Smooth muscle cell (in vitro differentiated cells): ENCODE data around the gene CRAT. TPM values are rescaled to one million over a fixed set of nuclear protein-coding genes. Genes with fewer than 3 reads are reported as not detected.
"Not testable (repeated sequence)": the region's sequence is repeated elsewhere in the genome, so short reads cannot be mapped to it uniquely, and the experiment has no call there.

Experiments
- DNase-seq: peaks from one replicate; lab custom pipeline; 2025; ENCODE audit not compliant: unreplicated experiment; lab: John Stamatoyannopoulos, UW
- H2AFZ ChIP-seq: fragments of 200-600 bp; sonication (generic); 2 replicates; pipeline ENCODE4 v1.6.0; 2016; ENCODE audit warnings: antibody characterized with exemption, low read depth, mild to moderate bottlenecking
- H3F3A ChIP-seq: fragments of 200-600 bp; sonication (generic); 2 replicates; pipeline ENCODE4 v1.6.0; 2017; ENCODE audit warnings: antibody characterized with exemption, low read depth
- H3K27ac ChIP-seq: fragments of 200-600 bp; sonication (generic); 2 replicates; pipeline ENCODE4 v1.5.1; 2016; ENCODE audit warnings: low read depth, mild to moderate bottlenecking
- H3K27me3 ChIP-seq: fragments of 200-600 bp; sonication (generic); 2 replicates; pipeline ENCODE4 v1.6.1; 2016; ENCODE audit warnings: low read depth, mild to moderate bottlenecking
- H3K36me3 ChIP-seq: fragments of 200-600 bp; sonication (generic); 2 replicates; pipeline ENCODE4 v1.5.1; 2016; ENCODE audit warnings: low read depth
- H3K4me1 ChIP-seq: fragments of 200-600 bp; sonication (generic); 2 replicates; pipeline ENCODE4 v1.5.1; 2016; ENCODE audit warnings: low read depth
- H3K4me2 ChIP-seq: fragments of 200-600 bp; sonication (generic); 2 replicates; pipeline ENCODE4 v1.6.0; 2016; ENCODE audit warnings: mild to moderate bottlenecking
- H3K4me3 ChIP-seq: fragments of 200-600 bp; sonication (generic); 2 replicates; pipeline ENCODE4 v1.5.1; 2016; ENCODE audit warnings: mild to moderate bottlenecking
- H3K79me2 ChIP-seq: fragments of 200-600 bp; sonication (generic); 2 replicates; pipeline ENCODE4 v1.6.0; 2016; ENCODE audit warnings: low read depth, mild to moderate bottlenecking
- H3K9ac ChIP-seq: fragments of 200-600 bp; sonication (generic); 2 replicates; pipeline ENCODE4 v1.6.0; 2016; ENCODE audit warnings: low read depth
- H3K9me3 ChIP-seq: fragments of 200-600 bp; sonication (generic); replicated peaks from 2 replicates; pipeline ENCODE4 v1.5.1; 2016; ENCODE audit warnings: low read depth
- H4K20me1 ChIP-seq: fragments of 200-600 bp; sonication (generic); 2 replicates; pipeline ENCODE4 v1.6.0; 2016; ENCODE audit warnings: low read depth
- WGBS: methylation state at CpG from one replicate; pipeline ENCODE4 v1.1.7; 2016; ENCODE audit warnings: low lambda C conversion rate; 5-methylcytosine and 5-hydroxymethylcytosine counted together
- polyA plus RNA-seq: library from polyadenylated mRNA; unstranded; fragments of >200 nt; fragmentation: Nextera tagmentation; extraction: Ambion mirVana; gene quantifications from 2 replicates; pipeline ENCODE4 v1.2.1, GENCODE V29; 2016
- total RNA-seq: library from RNA; depleted of rRNA; stranded (reverse); fragments of >200 nt; gene quantifications from 2 replicates; pipeline ENCODE4 v1.2.3, GENCODE V29; 2014
- TF ChIP-seq, protein P1 (sequence below): fragments of 200-600 bp; sonication (generic); IDR thresholded peaks from 2 replicates; pipeline ENCODE4 v1.5.1; 2017; ENCODE audit warnings: borderline replicate concordance, mild to moderate bottlenecking, antibody characterized with exemption; ENCODE audit not compliant: insufficient read depth, poor library complexity, severe bottlenecking

CRAT gene
- total and polyA plus RNA-seq, 2 experiments from 2014 or later: 20.0 to 52.3 TPM

DNA sequence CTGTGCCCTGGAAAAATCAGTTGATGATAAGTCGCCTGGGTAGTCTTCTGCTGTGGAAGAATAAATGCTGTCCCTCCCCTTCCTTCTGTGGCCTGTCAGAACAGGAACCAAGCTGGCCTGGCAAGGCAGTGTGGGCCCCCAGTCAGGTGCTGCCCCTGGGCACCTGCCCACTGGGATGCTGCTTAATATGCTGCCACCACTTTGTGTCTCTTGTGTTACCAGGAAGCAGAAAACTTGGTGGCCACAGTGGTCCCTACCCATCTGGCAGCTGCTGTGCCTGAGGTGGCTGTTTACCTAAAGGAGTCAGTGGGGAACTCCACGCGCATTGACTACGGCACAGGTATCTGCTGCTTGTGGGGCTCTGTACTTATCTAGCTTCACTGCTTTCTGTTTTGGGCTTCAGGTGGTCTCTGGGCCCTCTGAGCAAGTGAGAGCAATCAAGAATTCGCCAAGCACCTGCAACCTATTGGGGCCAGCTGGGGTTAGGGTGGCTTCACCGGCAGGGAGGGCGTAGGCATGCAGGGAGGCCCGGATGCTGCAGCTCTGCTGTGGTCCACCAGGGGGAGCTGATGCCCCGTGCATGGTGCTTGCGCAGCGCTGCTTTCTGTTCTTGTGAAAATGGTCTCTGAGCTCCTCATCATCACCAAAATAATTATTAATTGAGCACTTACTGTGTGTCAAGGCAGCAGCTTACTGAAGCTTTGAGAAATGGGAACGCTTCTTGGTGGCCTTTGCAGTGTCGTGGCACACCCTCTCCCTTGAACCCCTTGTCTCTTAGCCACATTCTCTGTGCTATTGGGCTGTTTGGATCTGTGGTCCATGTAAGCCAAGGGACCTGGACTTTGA lies 20.9 kb upstream of the CRAT start:
- TF ChIP-seq, protein P1, sequence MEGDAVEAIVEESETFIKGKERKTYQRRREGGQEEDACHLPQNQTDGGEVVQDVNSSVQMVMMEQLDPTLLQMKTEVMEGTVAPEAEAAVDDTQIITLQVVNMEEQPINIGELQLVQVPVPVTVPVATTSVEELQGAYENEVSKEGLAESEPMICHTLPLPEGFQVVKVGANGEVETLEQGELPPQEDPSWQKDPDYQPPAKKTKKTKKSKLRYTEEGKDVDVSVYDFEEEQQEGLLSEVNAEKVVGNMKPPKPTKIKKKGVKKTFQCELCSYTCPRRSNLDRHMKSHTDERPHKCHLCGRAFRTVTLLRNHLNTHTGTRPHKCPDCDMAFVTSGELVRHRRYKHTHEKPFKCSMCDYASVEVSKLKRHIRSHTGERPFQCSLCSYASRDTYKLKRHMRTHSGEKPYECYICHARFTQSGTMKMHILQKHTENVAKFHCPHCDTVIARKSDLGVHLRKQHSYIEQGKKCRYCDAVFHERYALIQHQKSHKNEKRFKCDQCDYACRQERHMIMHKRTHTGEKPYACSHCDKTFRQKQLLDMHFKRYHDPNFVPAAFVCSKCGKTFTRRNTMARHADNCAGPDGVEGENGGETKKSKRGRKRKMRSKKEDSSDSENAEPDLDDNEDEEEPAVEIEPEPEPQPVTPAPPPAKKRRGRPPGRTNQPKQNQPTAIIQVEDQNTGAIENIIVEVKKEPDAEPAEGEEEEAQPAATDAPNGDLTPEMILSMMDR: peak; percentile 95
- Histone ChIP-seq H4K20me1 (no peaks in the 10 kb centered on the region), H3K9ac (no peak overlapping the region), H3K27ac (no peak overlapping the region), H3K36me3 (peaks cover 4% of the 10 kb centered on the region), H3K79me2 (no peaks in the 10 kb centered on the region), H3F3A (no peaks in the 10 kb centered on the region), H3K4me3 (no peak overlapping the region), H3K27me3 (no peaks in the 10 kb centered on the region), H3K9me3 (no peaks in the 10 kb centered on the region), H2AFZ (no peak overlapping the region), H3K4me2 (no peak overlapping the region), H3K4me1 (peaks cover 14% of the 10 kb centered on the region)
- peak; percentile 40 for DNase-seq
- WGBS: 48% methylated on average over 13 of the region's 13 CpGs

DNA sequence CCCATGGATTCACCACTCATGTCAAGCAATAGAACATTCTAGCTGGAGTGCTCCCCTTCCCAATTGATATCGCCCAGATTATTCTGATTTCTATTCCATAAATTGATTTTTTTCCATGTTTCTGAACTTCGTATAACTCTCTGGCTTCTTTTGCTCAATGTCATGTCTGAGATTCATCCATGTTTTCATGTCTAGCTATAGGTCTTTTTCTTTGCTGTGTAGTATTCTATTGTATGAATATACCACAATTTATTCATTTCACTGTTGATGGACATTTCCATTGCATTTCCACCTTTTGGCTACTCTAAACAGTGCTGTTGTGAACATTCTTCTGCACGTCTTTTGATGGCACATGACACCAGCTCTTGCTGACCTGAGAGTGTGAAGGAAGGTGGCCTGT lies 20.2 kb upstream of the CRAT start:
- H3K4me3 ChIP-seq: no peak overlapping the region
- H3K36me3 ChIP-seq: peaks cover 4% of the 10 kb centered on the region
- no peak overlapping the region for H3K4me2 ChIP-seq
- 67% methylated on average over 3 of the region's 3 CpGs for WGBS
- H3K79me2 ChIP-seq: no peaks in the 10 kb centered on the region
- H3F3A ChIP-seq: no peaks in the 10 kb centered on the region
- H4K20me1 ChIP-seq: no peaks in the 10 kb centered on the region
- H3K27me3 ChIP-seq: no peaks in the 10 kb centered on the region
- no peak overlapping the region for H3K9ac ChIP-seq
- TF ChIP-seq, protein P1: no peak
- no peak overlapping the region for H2AFZ ChIP-seq
- peaks cover 20% of the 10 kb centered on the region for H3K4me1 ChIP-seq
- no peak for DNase-seq
- H3K9me3 ChIP-seq: no peaks in the 10 kb centered on the region
- H3K27ac ChIP-seq: no peak overlapping the region

DNA sequence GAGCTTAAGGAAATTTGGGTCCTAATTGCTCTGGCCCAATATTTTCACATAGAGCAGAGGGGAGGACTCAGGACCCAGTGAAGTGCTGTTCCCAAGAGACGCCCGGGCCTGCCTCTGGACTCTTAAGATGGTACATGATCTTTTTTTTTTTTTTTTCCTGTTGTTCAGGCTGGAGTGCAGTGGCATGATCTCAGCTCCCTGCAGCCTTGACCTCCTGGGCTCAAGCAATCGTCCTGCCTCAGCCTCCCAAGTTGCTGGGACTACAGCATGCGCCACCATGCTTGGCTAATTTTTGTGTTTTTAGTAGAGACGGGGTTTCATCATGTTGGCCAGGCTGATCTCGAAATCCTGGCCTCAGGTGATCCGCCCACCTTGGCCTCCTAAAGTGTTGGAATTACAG lies 19.7 kb upstream of the CRAT start:
- H3K27me3 ChIP-seq, H3K9ac ChIP-seq, H2AFZ ChIP-seq, DNase-seq, H3K79me2 ChIP-seq, H3K4me3 ChIP-seq, H3K4me2 ChIP-seq, H4K20me1 ChIP-seq, H3K36me3 ChIP-seq, H3F3A ChIP-seq, H3K27ac ChIP-seq, H3K9me3 ChIP-seq: not testable (repeated sequence)
- 97% methylated on average over 7 of the region's 7 CpGs for WGBS
- peaks cover 20% of the 10 kb centered on the region for H3K4me1 ChIP-seq

DNA sequence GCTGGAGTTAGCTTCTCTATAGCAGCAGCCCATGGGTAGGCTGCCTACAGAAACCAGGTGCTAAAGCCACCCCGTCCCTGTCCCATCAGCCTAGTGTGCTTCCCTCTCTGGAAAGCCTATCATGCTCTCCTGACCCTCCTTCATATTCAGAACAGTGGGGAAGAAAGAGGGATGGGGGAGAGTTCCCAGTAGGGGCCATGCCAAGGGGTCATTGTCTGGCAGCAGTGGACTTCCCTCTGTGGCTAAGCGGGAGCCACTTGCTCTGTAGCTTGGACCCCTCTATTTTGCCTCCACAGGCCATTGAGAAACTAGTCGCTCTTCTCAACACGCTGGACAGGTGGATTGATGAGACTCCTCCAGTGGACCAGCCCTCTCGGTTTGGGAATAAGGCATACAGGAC lies 18.1 kb upstream of the CRAT start:
- no peak for DNase-seq
- H3K27me3 ChIP-seq: no peaks in the 10 kb centered on the region
- H3K4me3 ChIP-seq: no peak overlapping the region
- H3K79me2 ChIP-seq: no peaks in the 10 kb centered on the region
- 94% methylated on average over 5 of the region's 5 CpGs for WGBS
- TF ChIP-seq, protein P1: no peak
- H3K36me3 ChIP-seq: peaks cover under 1% of the 10 kb centered on the region
- H3F3A ChIP-seq: no peaks in the 10 kb centered on the region
- H3K9ac ChIP-seq: no peak overlapping the region
- H3K4me1 ChIP-seq: peaks cover 20% of the 10 kb centered on the region
- no peak overlapping the region for H3K4me2 ChIP-seq
- H3K9me3 ChIP-seq: no peaks in the 10 kb centered on the region
- peaks cover 4% of the 10 kb centered on the region for H4K20me1 ChIP-seq
- no peak overlapping the region for H3K27ac ChIP-seq
- H2AFZ ChIP-seq: no peak overlapping the region
